Lower lobe of right lung (tissue), 2 donors: Measurements from ENCODE around the gene FSD1L. TPM values are rescaled to one million over a fixed set of nuclear protein-coding genes. Genes with fewer than 3 reads are reported as not detected.

ENCODE experiments used
- ATAC-seq, 2 donors: fragments of 200-7000 bp; cut with Tn5 transposase; one replicate each; pipeline ENCODE4 v1.9.1; 2020 to 2022; ENCODE audit warnings: mild to moderate bottlenecking in 2 of 2, moderate library complexity in 2 of 2
- DNase-seq: peaks from one replicate; pipeline ENCODE4 v3.0.0-alpha.2; 2020
- H3K27ac ChIP-seq: fragments of 200-600 bp; one replicate; pipeline ENCODE4 v1.8.0; 2022
- H3K27me3 ChIP-seq: fragments of 200-600 bp; one replicate; pipeline ENCODE4 v1.8.0; 2022; ENCODE audit warnings: low read depth
- H3K36me3 ChIP-seq: fragments of 200-600 bp; one replicate; pipeline ENCODE4 v1.8.0; 2022; ENCODE audit warnings: mild to moderate bottlenecking
- H3K4me1 ChIP-seq: fragments of 200-600 bp; one replicate; pipeline ENCODE4 v1.8.0; 2022
- H3K4me3 ChIP-seq: fragments of 200-600 bp; one replicate; pipeline ENCODE4 v1.8.0; 2022; ENCODE audit warnings: mild to moderate bottlenecking
- H3K9me3 ChIP-seq: fragments of 200-600 bp; one replicate; pipeline ENCODE4 v1.8.0; 2022
- CTCF ChIP-seq: fragments of 200-600 bp; IDR thresholded peaks from one replicate; pipeline ENCODE4 v1.8.0; 2022; ENCODE audit warnings: antibody characterized with exemption, mild to moderate bottlenecking
- intact Hi-C: fragments of 100-400 bp; cut with DNase I; formaldehyde crosslinking; loops from one replicate; pipeline ENCODE4 v1.11.0; 2022
- total RNA-seq: library from RNA; stranded (reverse); fragmentation: NEBNext Ultra II Directional; extraction: Animal tissue kit (Norgen Biotek cat#: 25700); gene quantifications from one replicate; pipeline ENCODE4 v1.2.1, GENCODE V29; 2021
- donor health status: DM: no; HTN: yes; CAD: no; lungs with severe emphysema.

Gene FSD1L
- total RNA-seq, 1 donor from 2014 or later = 7.2 TPM

GRCh38 chr9:105418588-105419500 lies 29.0 kb upstream of the FSD1L start:
- Histone ChIP-seq H3K4me3 (no peak overlapping the region), H3K36me3 (no peaks in the 10 kb centered on the region), H3K4me1 (peaks cover 4% of the 10 kb centered on the region), H3K27me3 (no peaks in the 10 kb centered on the region), H3K27ac (no peak overlapping the region), H3K9me3 (no peaks in the 10 kb centered on the region)
- DNase-seq (no peak), ATAC-seq (peak in 1 of 2 donors; percentile 54)
- no peak for TF ChIP-seq CTCF
- intact Hi-C loops = no loop called here

GRCh38 chr9:105419816-105420597 lies 27.8 kb upstream of the FSD1L start:
- Histone ChIP-seq H3K4me1 (peaks cover 4% of the 10 kb centered on the region), H3K9me3 (no peaks in the 10 kb centered on the region), H3K36me3 (no peaks in the 10 kb centered on the region), H3K27ac (no peak overlapping the region), H3K27me3 (no peaks in the 10 kb centered on the region), H3K4me3 (no peak overlapping the region)
- no peak for DNase-seq
- intact Hi-C loops = no loop called here
- no peak for ATAC-seq
- no peak for TF ChIP-seq CTCF

- DNase-seq (no peak), ATAC-seq (no peak)
- TF ChIP-seq CTCF = no peak
- Histone ChIP-seq H3K36me3 (no peaks in the 10 kb centered on the region), H3K4me1 (no peaks in the 10 kb centered on the region), H3K27me3 (no peaks in the 10 kb centered on the region), H3K9me3 (no peaks in the 10 kb centered on the region), H3K4me3 (no peak overlapping the region), H3K27ac (no peak overlapping the region)
- intact Hi-C loops = no loop called here
These were observed 26.7 kb upstream of the FSD1L start for GRCh38 chr9:105421154-105421553.

- no peaks in the 10 kb centered on the region for H3K9me3 ChIP-seq
- no peak overlapping the region for H3K4me3 ChIP-seq
- DNase-seq (no peak), ATAC-seq (no peak)
- intact Hi-C loops = no loop called here
- no peak for TF ChIP-seq CTCF
- H3K27me3 ChIP-seq = no peaks in the 10 kb centered on the region
- no peaks in the 10 kb centered on the region for H3K36me3 ChIP-seq
- no peak overlapping the region for H3K27ac ChIP-seq
- no peaks in the 10 kb centered on the region for H3K4me1 ChIP-seq
These were observed 26.0 kb upstream of the FSD1L start for GRCh38 chr9:105421864-105422263.

GRCh38 chr9:105425816-105426433 lies 21.9 kb upstream of the FSD1L start:
- no peak overlapping the region for H3K27ac ChIP-seq
- no peaks in the 10 kb centered on the region for H3K36me3 ChIP-seq
- H3K4me3 ChIP-seq = no peak overlapping the region
- intact Hi-C loops = no loop called here
- no peaks in the 10 kb centered on the region for H3K9me3 ChIP-seq
- ATAC-seq = no peak
- H3K4me1 ChIP-seq = no peaks in the 10 kb centered on the region
- no peak for DNase-seq
- TF ChIP-seq CTCF = peak; percentile 38
- H3K27me3 ChIP-seq = no peaks in the 10 kb centered on the region
